Brain microvascular endothelial cell (primary cell): ENCODE results near the gene PHACTR2.

Source experiments
- DNase-seq: peaks from one replicate; pipeline ENCODE4 v3.0.0-alpha.2; 2020
- H3K27ac ChIP-seq: fragments of 250-450 bp; sonication (Bioruptor Pico); 2 replicates; pipeline ENCODE4 v1.5.1; 2020; ENCODE audit warnings: mild to moderate bottlenecking, moderate library complexity
- H3K27me3 ChIP-seq: fragments of 250-450 bp; sonication (Bioruptor Pico); replicated peaks from 2 replicates; pipeline ENCODE4 v1.5.1; 2020; ENCODE audit warnings: mild to moderate bottlenecking
- H3K36me3 ChIP-seq: fragments of 250-450 bp; sonication (Bioruptor Pico); replicated peaks from 2 replicates; pipeline ENCODE4 v1.5.1; 2020; ENCODE audit warnings: mild to moderate bottlenecking
- H3K4me3 ChIP-seq: 2 replicates; pipeline ENCODE4 v1.5.1; 2011; ENCODE audit warnings: low read depth, mild to moderate bottlenecking, control low read depth, low read length, moderate library complexity
- in situ Hi-C: cut with HindIII; loops from 2 replicates; pipeline ENCODE4 v1.10.0; 2017; ENCODE audit warnings: low sequenced_read_pairs, low pct_ligation_motif_present
- TF ChIP-seq, protein P1 (sequence below): IDR thresholded peaks from 2 replicates; pipeline ENCODE4 v1.5.1; 2011; ENCODE audit warnings: low read depth, mild to moderate bottlenecking, moderate library complexity, low read length, control low read depth, inconsistent platforms; ENCODE audit errors: missing control alignments

PHACTR2 gene

DNA sequence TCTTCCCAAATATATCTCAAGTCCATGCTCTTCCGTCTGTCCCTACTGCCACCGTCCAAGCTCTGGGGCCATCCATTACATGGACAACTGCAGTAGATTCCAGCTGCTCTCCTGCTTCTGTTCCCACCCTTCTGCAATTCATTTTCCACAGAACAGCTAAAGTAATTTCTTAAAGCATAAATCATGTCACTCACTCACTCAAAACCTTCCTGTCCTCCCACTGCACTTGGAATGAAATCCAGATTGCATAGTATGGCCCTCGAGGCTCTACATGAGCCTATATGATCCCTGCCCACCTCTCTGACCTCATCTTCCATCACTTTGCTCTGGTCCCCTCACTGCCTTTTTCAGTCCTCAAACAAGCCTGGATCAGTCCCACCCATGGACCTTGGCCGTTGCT is 10.9 kb downstream of the PHACTR2 start:
- TF ChIP-seq, protein P1, sequence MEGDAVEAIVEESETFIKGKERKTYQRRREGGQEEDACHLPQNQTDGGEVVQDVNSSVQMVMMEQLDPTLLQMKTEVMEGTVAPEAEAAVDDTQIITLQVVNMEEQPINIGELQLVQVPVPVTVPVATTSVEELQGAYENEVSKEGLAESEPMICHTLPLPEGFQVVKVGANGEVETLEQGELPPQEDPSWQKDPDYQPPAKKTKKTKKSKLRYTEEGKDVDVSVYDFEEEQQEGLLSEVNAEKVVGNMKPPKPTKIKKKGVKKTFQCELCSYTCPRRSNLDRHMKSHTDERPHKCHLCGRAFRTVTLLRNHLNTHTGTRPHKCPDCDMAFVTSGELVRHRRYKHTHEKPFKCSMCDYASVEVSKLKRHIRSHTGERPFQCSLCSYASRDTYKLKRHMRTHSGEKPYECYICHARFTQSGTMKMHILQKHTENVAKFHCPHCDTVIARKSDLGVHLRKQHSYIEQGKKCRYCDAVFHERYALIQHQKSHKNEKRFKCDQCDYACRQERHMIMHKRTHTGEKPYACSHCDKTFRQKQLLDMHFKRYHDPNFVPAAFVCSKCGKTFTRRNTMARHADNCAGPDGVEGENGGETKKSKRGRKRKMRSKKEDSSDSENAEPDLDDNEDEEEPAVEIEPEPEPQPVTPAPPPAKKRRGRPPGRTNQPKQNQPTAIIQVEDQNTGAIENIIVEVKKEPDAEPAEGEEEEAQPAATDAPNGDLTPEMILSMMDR, result no peak
- no peak overlapping the region for H3K27ac ChIP-seq
- H3K36me3 ChIP-seq, result no peaks in the 10 kb centered on the region
- H3K27me3 ChIP-seq, result no peaks in the 10 kb centered on the region
- in situ Hi-C loops, result no loop called here
- DNase-seq, result no peak
- H3K4me3 ChIP-seq, result no peak overlapping the region

DNA sequence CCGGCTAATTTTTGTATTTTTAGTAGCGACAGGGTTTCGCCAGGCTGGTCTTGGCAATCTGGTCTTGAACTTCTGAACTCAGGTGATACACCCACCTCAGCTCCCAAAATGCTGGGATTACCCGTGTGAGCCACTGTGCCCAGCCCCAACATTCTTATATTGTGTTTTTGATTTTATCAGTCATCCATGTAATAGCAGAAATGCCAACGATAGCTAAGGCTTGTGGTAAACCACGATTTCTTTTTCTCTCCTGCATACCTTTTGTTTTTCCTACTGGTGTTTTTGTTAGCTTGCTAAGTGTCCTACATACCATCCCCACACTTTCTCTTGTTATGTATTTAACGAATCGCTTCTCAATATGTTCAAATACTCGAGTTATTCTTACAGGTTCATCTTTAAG is 12.1 kb downstream of the PHACTR2 start:
- DNase-seq, result no peak
- H3K4me3 ChIP-seq, result no peak overlapping the region
- in situ Hi-C loops, result no loop called here
- H3K36me3 ChIP-seq, result no peaks in the 10 kb centered on the region
- no peak overlapping the region for H3K27ac ChIP-seq
- TF ChIP-seq, protein P1, result no peak
- no peaks in the 10 kb centered on the region for H3K27me3 ChIP-seq

DNA sequence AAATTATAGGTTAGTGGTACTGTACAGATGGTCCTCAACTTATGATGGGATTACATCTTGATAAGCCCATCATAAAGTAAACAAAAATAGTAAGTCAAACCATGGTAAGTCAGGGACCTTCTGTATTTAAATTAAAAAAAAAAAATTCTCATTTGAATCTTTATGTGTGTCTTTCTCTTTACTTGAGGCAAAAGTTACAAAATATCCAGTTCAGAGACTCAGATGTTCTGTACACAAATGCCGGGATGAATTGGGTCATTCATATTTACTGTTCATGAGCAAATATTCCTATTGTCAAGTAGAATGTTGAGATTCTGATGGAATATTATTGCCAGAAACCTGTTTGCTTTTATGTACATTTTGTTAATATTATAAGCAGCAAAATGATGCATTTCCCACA is 13.4 kb downstream of the PHACTR2 start:
- TF ChIP-seq, protein P1, result no peak
- Histone ChIP-seq H3K27ac (no peak overlapping the region), H3K36me3 (no peaks in the 10 kb centered on the region), H3K4me3 (no peak overlapping the region), H3K27me3 (no peaks in the 10 kb centered on the region)
- no peak for DNase-seq
- in situ Hi-C loops, result no loop called here

DNA sequence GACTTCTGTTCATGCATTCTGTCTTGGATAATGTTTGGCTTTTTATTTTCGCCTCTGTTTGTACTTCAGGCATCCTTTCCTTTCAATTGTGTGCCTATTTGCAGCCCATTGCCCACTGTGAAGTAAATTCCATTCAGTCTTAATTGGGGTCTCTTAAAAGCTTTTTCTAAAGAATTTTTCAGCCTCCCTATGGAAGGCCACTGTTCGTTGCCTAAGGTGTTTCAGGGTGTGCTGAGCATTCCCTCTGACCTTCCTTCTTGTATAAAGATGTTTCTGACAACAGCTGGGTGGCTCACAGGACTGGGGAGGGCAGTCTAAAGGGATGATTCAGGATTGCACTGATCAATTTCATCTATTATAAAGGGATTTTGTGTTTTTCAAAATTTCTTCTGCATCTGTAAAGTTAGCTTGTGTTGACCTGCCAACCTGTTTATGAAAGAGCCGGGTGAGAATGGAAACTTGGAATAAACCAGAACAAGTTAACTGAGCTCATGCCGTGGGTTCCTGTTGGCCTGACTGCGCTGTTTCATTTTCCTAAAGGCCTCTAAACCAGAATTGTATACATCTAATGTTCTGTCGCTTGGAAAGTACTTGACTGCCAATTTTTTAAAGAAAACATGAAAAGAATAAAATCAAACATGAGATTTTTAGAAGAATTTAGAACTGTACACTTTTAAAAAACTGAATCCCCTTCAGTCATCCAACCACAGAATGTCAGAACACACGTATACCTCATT is 14.3 kb downstream of the PHACTR2 start:
- Histone ChIP-seq H3K36me3 (no peaks in the 10 kb centered on the region), H3K27ac (no peak overlapping the region), H3K27me3 (no peaks in the 10 kb centered on the region), H3K4me3 (no peak overlapping the region)
- in situ Hi-C loops, result no loop called here
- no peak for DNase-seq
- TF ChIP-seq, protein P1, result no peak

DNA sequence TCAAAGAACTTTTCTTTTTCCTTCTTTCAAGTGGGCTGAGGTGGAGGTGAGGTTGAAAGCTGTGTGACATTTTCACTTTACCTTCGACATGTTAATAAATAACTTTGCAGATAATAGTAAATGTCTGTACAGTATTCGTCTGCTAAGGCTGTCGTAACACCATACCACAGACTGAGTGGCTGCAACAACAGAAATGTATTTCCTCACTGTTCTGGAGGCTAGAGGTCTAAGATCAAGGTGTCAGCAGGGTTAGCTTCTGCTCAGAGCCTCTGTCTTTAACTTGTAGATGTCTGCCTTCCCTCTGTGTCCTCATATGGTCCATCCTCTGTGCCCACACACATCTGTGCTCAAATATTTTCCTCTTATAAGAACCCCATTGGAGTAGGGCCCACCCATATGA is 14.9 kb downstream of the PHACTR2 start:
- TF ChIP-seq, protein P1, result no peak
- in situ Hi-C loops, result no loop called here
- Histone ChIP-seq H3K27ac (no peak overlapping the region), H3K4me3 (no peak overlapping the region), H3K27me3 (no peaks in the 10 kb centered on the region), H3K36me3 (no peaks in the 10 kb centered on the region)
- DNase-seq, result no peak

DNA sequence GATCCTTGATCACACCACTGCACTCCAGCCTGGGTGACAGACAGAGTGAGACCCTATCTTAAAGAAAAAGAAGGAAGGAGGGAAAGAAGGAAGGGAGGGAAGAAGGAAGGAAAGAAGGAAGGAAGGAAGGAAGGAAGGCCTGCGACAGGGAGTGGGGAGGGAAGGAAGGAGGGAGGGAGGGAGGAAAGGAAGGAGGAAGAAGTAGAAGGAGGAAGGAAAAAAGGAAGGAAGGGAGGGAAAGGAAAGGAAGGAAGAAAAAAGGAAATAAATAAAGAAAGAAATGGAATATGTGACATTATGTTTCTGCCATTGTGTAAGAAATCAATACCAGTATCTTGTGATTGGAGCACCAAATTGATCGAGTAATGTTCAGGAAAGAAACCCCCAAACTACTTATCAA is 16.2 kb downstream of the PHACTR2 start:
- in situ Hi-C loops, result no loop called here

More for the DNA sequence above, 16.2 kb downstream of the PHACTR2 start:
- TF ChIP-seq, protein P1, result no peak
- no peak for DNase-seq
- H3K36me3 ChIP-seq, result no peaks in the 10 kb centered on the region
- no peak overlapping the region for H3K4me3 ChIP-seq
- no peaks in the 10 kb centered on the region for H3K27me3 ChIP-seq
- H3K27ac ChIP-seq, result no peak overlapping the region
